ENCODE measurements around the gene ISM2.

ISM2 gene

DNA sequence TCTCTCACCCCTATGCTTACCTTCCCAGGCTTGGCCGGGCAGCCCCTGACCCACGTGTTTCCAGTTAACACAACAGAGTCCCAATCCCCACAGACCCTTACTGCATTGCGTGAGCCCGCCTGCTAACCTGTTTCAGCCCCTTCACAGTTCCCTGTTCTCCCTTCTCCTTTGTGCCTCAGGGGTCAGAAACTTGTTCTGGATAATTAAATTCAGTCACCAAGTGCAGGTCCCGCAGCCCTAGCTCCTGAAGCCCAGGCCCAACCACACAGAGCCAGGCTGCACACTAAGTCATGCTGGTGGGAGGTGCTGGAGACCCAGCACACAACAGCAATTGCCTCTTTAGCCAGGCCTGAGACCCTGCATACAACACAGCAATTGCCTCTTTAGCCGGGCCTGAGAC is 9.6 kb downstream of the ISM2 start:
- H3K4me3 ChIP-seq (ENCODE audit: low read depth, low read length): no peak overlapping the region
- H3K36me3 ChIP-seq: no peaks in the 10 kb centered on the region
- DNase-seq: no peak
- H3K9me3 ChIP-seq (ENCODE audit: severe bottlenecking): no peaks in the 10 kb centered on the region
- H3K27me3 ChIP-seq (ENCODE audit: insufficient read depth, low read depth, severe bottlenecking): no peaks in the 10 kb centered on the region
- TF ChIP-seq, protein P1, sequence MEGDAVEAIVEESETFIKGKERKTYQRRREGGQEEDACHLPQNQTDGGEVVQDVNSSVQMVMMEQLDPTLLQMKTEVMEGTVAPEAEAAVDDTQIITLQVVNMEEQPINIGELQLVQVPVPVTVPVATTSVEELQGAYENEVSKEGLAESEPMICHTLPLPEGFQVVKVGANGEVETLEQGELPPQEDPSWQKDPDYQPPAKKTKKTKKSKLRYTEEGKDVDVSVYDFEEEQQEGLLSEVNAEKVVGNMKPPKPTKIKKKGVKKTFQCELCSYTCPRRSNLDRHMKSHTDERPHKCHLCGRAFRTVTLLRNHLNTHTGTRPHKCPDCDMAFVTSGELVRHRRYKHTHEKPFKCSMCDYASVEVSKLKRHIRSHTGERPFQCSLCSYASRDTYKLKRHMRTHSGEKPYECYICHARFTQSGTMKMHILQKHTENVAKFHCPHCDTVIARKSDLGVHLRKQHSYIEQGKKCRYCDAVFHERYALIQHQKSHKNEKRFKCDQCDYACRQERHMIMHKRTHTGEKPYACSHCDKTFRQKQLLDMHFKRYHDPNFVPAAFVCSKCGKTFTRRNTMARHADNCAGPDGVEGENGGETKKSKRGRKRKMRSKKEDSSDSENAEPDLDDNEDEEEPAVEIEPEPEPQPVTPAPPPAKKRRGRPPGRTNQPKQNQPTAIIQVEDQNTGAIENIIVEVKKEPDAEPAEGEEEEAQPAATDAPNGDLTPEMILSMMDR (IDR thresholded peaks at IDR 0.05; ENCODE audit: low read depth, low read length): no peak
- no peak overlapping the region for H3K27ac ChIP-seq

DNA sequence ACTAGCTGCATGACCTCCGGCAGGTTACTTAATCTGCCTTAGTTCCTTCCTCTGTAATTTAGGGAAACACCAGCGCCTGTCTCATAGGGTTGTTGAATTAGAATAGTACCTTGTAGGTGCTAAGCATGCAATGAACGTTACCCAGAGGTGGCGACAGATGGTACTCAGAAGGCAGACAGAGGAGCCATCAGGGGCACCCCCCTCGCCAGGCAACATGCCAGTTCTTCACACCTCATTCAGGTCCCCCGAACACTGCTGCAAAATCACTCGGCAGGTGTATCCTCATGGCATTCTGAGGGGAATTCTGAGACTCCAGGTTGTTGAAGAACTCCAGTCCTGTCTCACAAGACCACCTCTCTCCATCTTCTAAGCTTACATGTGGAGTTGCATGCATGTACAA is 10.1 kb downstream of the ISM2 start:
- no peak for DNase-seq
- Histone ChIP-seq H3K27ac (no peak overlapping the region), H3K9me3 (ENCODE audit: severe bottlenecking) (no peaks in the 10 kb centered on the region), H3K4me3 (ENCODE audit: low read depth, low read length) (no peak overlapping the region), H3K27me3 (ENCODE audit: insufficient read depth, low read depth, severe bottlenecking) (no peaks in the 10 kb centered on the region), H3K36me3 (no peaks in the 10 kb centered on the region)
- TF ChIP-seq, protein P1 (IDR thresholded peaks at IDR 0.05; ENCODE audit: low read depth, low read length): no peak

DNA sequence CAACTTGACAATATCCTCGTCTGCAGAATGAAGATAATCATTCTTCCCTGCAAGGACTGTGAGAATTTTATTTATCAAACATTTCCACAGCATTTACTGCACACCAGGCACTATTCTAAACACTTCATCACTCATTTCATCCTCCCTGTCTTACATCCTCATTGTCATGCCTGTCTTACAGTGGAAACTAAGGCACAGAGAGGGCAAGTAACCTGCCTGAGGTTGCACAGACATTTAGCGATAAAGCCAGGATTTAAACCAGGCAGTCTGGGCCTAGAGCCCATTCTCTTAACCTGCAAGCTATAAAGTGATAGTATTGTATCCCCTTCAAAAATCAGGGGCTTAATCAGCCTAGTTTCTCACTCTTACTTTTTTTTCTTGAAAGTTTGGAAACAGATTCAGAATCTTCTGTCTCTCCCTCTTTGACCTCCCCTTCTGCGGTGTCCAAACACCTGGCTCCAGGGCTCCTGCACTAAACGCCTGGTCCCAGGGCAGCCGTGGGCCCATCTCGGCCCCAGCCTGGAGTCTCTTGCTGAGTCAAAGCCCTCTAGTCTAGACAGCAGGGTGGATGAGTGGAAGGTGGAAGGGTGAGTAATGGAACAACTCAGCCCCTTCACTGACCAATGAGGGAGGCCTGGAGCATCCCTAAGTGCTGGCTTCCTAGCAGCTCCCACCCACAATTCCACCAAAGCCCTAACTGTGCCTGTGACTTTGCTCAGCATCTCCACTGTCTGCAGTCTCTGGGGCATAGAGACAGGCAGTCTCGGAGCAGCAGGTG is 12.5 kb downstream of the ISM2 start:
- no peak overlapping the region for H3K4me3 ChIP-seq (ENCODE audit: low read depth, low read length)
- no peaks in the 10 kb centered on the region for H3K27me3 ChIP-seq (ENCODE audit: insufficient read depth, low read depth, severe bottlenecking)
- no peaks in the 10 kb centered on the region for H3K9me3 ChIP-seq (ENCODE audit: severe bottlenecking)
- TF ChIP-seq, protein P1 (IDR thresholded peaks at IDR 0.05; ENCODE audit: low read depth, low read length): no peak
- no peak overlapping the region for H3K27ac ChIP-seq
- DNase-seq: no peak
- H3K36me3 ChIP-seq: no peaks in the 10 kb centered on the region

DNA sequence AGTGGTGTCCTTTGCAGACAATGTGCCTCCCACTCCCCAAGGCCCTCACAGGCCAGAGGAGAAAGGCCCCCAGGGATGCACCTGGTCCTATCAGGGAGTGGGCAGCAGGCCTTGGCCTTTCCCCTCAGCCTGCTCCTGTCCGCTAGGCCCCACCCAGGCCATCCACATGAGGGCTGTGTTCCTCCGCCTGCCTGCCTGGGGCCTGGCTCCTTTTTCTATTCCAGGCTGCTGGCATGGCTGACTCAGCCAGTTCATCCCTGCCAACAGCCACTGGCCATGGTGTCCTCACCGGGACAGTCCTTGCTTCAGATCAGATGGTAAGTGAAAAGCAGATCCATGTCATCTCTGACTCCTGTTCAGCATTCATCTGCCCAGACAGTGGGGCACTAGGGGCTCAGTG is 13.4 kb downstream of the ISM2 start:
- Histone ChIP-seq H3K27ac (no peak overlapping the region), H3K9me3 (ENCODE audit: severe bottlenecking) (no peaks in the 10 kb centered on the region), H3K36me3 (no peaks in the 10 kb centered on the region), H3K27me3 (ENCODE audit: insufficient read depth, low read depth, severe bottlenecking) (no peaks in the 10 kb centered on the region), H3K4me3 (ENCODE audit: low read depth, low read length) (no peak overlapping the region)
- TF ChIP-seq, protein P1 (IDR thresholded peaks at IDR 0.05; ENCODE audit: low read depth, low read length): no peak
- no peak for DNase-seq

DNA sequence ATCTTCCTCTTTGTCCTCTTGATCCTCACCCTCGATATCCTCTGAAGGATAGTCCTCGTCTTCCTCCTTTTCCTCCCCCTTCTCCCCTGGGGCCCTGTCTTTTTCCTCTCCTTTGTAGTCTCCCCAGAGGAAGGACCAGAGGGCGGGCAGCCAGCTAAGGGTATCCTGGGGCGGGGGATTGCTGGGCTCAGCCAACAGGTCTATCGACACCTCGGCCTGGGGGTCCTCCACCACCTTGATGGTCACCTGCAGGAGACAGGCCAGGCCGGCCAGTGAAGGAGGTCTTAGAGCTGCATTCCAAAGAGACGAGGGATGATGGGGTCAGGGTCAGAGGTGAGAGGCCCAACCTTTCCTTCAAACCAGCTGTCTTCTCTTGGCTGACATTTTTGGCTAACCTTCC is 16.2 kb downstream of the ISM2 start:
- Histone ChIP-seq H3K36me3 (no peaks in the 10 kb centered on the region), H3K9me3 (ENCODE audit: severe bottlenecking) (no peaks in the 10 kb centered on the region), H3K4me3 (ENCODE audit: low read depth, low read length) (no peak overlapping the region), H3K27ac (no peak overlapping the region), H3K27me3 (ENCODE audit: insufficient read depth, low read depth, severe bottlenecking) (no peaks in the 10 kb centered on the region)
- no peak for DNase-seq
- TF ChIP-seq, protein P1 (IDR thresholded peaks at IDR 0.05; ENCODE audit: low read depth, low read length): no peak

DNA sequence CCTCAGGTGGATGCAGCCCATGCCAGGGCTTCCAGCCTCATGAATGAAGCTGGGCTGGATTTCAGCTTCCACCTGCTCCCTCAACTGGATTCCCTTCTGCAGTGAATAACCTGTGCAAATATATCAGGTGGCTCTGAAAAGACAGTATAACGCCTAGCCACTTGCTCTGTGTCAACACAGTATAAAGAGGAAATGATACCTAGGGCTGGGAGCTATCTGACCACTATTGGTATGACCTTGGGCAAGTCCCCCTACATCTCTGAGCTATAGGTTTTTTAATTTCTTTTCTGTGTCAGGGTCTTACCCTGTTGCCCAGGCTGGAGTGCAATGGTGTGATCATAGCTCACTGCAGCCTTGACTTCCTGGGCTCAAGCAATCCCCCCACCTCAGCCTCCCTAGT is 19.8 kb downstream of the ISM2 start:
- Histone ChIP-seq H3K27me3 (ENCODE audit: insufficient read depth, low read depth, severe bottlenecking) (no peaks in the 10 kb centered on the region), H3K4me3 (ENCODE audit: low read depth, low read length) (no peak overlapping the region), H3K36me3 (no peaks in the 10 kb centered on the region), H3K27ac (no peak overlapping the region), H3K9me3 (ENCODE audit: severe bottlenecking) (no peaks in the 10 kb centered on the region)
- TF ChIP-seq, protein P1 (IDR thresholded peaks at IDR 0.05; ENCODE audit: low read depth, low read length): no peak
- DNase-seq: no peak

All from WERI-Rb-1 (cell line).